HUES64 (cell line): ENCODE measurements around the gene GOLGA7B.

ENCODE experiments used
- H3K27ac ChIP-seq: 2 replicates; pipeline ENCODE4 v1.7.0; 2013; ENCODE audit warnings: low read depth, low read length, inconsistent platforms
- H3K27me3 ChIP-seq: 2 replicates; pipeline ENCODE4 v1.6.1; 2013; ENCODE audit warnings: mild to moderate bottlenecking, low read length; ENCODE audit not compliant: insufficient read depth
- H3K36me3 ChIP-seq: 2 replicates; pipeline ENCODE4 v1.6.1; 2013; ENCODE audit warnings: mild to moderate bottlenecking, low read length; ENCODE audit not compliant: insufficient read depth
- H3K4me1 ChIP-seq: 2 replicates; pipeline ENCODE4 v1.6.1; 2013; ENCODE audit warnings: mild to moderate bottlenecking, low read length, moderate library complexity; ENCODE audit not compliant: insufficient read depth
- H3K4me3 ChIP-seq: 2 replicates; pipeline ENCODE4 v1.5.1; 2013; ENCODE audit warnings: mild to moderate bottlenecking, low read length, moderate library complexity
- H3K9ac ChIP-seq: 2 replicates; pipeline ENCODE4 v1.6.1; 2013; ENCODE audit warnings: mild to moderate bottlenecking, low read depth, low read length
- H3K9me3 ChIP-seq: 2 replicates; pipeline ENCODE4 v1.6.1; 2013; ENCODE audit warnings: low read depth, low read length; ENCODE audit not compliant: insufficient read depth
- WGBS: fragments of 150-250, 120-280 bp; methylation state at CpG from one replicate; pipeline ENCODE4 v1.1.7; 2013; ENCODE audit warnings: missing lambda C conversion rate; 5-methylcytosine and 5-hydroxymethylcytosine counted together

GOLGA7B gene

DNA sequence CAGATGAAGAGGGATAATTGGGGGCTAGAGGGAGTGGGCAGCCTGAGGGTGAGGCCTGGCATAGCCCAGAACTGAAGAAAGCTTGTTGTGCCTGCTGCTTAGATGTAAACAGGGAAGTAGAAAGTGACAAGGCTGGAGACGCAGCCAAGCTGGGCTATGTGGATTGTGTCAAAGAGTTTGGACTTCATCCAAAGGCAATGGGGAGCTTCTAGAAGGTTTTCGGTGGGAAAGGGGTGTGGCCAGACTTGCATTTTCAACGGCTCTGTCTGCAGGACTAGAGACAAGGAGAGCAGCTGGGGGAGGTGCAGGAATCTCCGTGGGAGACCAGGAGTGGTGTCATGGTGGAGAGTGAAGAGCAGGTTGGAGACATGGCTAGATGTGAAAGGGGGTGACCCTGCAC, 48.8 kb downstream of the GOLGA7B start:
- Histone ChIP-seq H3K36me3 (no peaks in the 10 kb centered on the region), H3K4me1 (no peaks in the 10 kb centered on the region), H3K27me3 (no peaks in the 10 kb centered on the region), H3K9me3 (no peaks in the 10 kb centered on the region), H3K9ac (no peak overlapping the region), H3K27ac (no peak overlapping the region), H3K4me3 (no peak overlapping the region)
- WGBS: 50% methylated on average over 4 of the region's 4 CpGs

DNA sequence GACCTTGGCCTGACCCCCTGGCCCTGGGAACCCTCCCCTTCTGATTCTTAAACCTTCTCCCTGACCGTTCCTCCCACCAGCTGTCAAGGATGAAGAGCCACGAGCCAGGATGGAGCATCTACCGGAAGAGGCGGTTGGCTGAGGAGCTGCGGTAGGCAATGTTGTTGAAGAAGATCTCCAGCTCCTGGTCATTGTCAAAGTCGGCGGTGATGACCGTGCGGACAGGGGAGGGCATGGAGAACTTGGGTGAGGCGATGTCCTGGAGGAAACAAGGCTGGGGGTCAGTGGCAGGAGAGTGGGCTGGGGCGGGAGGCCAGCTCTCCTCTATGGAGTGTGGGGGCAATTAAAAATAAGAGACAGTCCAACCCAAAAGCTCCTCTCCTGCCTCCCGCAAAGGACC, 51.7 kb downstream of the GOLGA7B start:
- WGBS: 94% methylated on average over 11 of the region's 12 CpGs
- no peaks in the 10 kb centered on the region for H3K27me3 ChIP-seq
- H3K36me3 ChIP-seq: no peaks in the 10 kb centered on the region

DNA sequence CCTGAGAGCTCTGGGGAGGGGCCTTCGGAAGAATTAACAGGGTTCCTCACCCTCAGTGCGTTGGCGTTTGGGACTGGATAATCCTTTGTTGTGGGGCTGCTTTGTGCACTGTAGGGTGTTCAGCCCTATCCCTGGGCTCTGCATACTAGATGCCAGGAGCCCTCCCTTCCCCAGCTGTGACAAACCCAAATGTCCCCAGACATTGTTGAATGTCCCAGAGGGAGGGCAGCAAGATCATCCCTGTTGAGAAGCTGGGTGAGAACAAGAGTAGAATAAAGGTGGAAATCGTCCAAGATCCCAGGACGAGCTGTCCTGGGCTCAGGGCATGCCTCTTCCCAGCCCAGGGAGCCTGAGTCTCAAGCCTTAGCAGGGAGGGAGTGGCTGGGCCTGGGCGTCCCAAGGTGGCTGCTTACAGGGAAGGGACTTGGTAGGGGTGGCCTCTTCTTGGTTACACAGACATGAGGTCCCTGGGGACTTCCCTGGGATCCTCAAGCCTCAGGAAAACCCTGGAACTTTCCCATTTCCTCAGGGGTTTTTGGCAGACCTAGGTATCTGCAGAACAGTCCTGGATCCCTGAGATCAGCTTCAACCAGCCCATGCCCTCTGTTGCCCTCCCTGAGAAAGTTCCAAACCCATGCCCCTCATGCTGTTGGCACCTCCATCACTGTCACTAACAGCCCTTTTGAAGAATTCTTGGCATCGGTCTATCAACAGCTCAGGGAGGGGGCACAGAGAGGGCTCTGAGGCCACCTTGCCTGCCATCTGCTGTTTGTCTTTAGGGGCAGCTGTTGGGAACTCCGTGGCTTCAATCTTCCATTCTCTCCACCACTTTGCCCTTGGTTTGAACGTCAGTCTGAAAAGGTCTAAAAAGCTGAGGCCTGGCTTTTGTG, 53.7 kb downstream of the GOLGA7B start:
- no peaks in the 10 kb centered on the region for H3K36me3 ChIP-seq
- no peak overlapping the region for H3K27ac ChIP-seq
- H3K9ac ChIP-seq: no peak overlapping the region
- H3K4me1 ChIP-seq: no peaks in the 10 kb centered on the region
- H3K4me3 ChIP-seq: no peak overlapping the region
- H3K9me3 ChIP-seq: no peaks in the 10 kb centered on the region
- H3K27me3 ChIP-seq: no peaks in the 10 kb centered on the region
- 83% methylated on average over 9 of the region's 9 CpGs for WGBS

More for the DNA sequence above, 51.7 kb downstream of the GOLGA7B start:
- H3K4me1 ChIP-seq: no peaks in the 10 kb centered on the region
- H3K9me3 ChIP-seq: no peaks in the 10 kb centered on the region
- H3K4me3 ChIP-seq: no peak overlapping the region
- no peak overlapping the region for H3K27ac ChIP-seq
- H3K9ac ChIP-seq: no peak overlapping the region

DNA sequence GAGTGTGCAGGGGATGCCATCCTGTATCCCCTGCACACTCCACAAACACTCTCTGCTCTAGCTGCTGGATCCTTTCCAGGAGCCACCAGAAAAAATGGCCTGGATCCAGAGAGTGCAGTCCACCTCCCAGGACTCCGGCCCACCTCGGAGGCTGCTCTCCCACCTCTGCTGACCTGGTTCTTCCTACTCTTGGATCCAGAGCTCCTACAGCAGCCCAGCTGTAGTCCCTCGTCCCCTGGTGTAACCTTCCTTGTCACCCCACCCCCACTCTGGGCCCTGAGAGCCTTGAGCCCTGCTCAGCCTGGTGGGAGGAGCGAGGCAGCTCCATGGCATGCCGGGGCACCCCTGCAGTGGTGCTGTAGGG, 54.4 kb downstream of the GOLGA7B start:
- no peaks in the 10 kb centered on the region for H3K4me1 ChIP-seq
- H3K27me3 ChIP-seq: no peaks in the 10 kb centered on the region
- H3K4me3 ChIP-seq: no peak overlapping the region
- H3K27ac ChIP-seq: no peak overlapping the region
- no peaks in the 10 kb centered on the region for H3K9me3 ChIP-seq
- H3K9ac ChIP-seq: no peak overlapping the region
- no peaks in the 10 kb centered on the region for H3K36me3 ChIP-seq
- WGBS: 66% methylated on average over 3 of the region's 5 CpGs

DNA sequence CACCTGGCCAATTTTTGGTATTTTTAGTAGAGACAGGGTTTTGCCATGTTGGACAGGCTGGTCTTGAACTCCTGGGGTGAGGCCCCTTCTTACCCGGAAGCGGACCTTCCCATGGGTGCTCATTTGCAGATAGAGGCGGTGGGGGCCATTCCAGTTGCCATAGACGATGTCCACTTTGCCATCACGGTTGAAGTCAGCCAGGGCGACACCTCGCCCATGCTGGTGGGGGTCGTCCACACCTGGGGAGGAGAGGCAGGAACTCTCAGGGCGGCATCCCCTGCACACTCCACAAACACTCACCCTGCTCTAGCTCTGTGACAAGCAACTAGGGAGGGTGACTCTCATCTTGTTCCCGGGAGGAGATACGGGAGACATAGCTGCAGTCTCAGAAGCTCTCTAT, 54.9 kb downstream of the GOLGA7B start:
- no peak overlapping the region for H3K9ac ChIP-seq
- H3K27ac ChIP-seq: no peak overlapping the region
- WGBS: 92% methylated on average over 11 of the region's 11 CpGs
- no peaks in the 10 kb centered on the region for H3K36me3 ChIP-seq
- H3K4me3 ChIP-seq: no peak overlapping the region
- no peaks in the 10 kb centered on the region for H3K4me1 ChIP-seq
- no peaks in the 10 kb centered on the region for H3K27me3 ChIP-seq
- no peaks in the 10 kb centered on the region for H3K9me3 ChIP-seq

DNA sequence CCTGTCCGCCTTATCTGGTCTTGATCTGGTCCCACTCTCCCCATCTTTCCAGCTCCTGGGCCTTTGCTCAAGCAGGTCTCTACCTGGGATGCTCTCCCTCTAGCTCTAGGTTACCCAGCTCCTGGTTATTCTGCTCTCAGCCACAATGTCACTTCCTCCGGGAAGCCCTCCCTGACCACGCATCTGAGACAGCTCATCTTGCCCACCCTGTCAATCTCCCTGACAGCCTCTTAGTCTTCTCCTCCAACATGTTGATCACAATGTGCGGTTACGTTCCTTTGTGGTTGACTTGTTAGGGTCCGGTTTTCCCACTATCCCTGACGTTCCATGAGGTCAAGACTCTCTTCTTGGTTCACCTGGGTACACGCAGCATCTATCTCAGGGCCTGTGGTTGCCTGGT, 55.6 kb downstream of the GOLGA7B start:
- Histone ChIP-seq H3K9me3 (no peaks in the 10 kb centered on the region), H3K4me1 (no peaks in the 10 kb centered on the region), H3K27ac (no peak overlapping the region), H3K27me3 (no peaks in the 10 kb centered on the region), H3K36me3 (no peaks in the 10 kb centered on the region), H3K4me3 (no peak overlapping the region), H3K9ac (no peak overlapping the region)
- 95% methylated on average over 8 of the region's 8 CpGs for WGBS

DNA sequence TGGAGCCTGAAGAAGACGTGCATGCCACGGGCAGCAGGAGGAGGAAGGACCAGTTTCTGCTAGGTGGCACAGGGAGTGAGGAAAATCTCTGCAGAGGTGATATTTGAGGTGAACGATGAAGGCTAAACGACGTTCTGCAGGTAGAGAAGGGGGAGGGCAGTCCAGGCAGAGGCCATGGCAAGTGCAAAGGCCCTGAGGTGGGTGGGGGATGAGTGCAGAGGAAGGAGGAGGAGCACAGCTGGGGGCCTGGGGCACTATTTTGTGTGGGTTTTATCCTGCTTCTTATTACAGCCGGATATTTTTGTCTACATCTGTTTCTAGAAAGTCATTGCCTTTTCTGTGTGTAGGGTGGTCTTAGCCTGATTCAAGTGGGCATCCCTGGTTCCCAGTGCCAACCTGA, 57.6 kb downstream of the GOLGA7B start:
- Histone ChIP-seq H3K4me1 (no peaks in the 10 kb centered on the region), H3K27ac (no peak overlapping the region), H3K9ac (no peak overlapping the region), H3K9me3 (no peaks in the 10 kb centered on the region), H3K36me3 (no peaks in the 10 kb centered on the region), H3K27me3 (no peaks in the 10 kb centered on the region), H3K4me3 (no peak overlapping the region)
- 89% methylated on average over 6 of the region's 6 CpGs for WGBS

DNA sequence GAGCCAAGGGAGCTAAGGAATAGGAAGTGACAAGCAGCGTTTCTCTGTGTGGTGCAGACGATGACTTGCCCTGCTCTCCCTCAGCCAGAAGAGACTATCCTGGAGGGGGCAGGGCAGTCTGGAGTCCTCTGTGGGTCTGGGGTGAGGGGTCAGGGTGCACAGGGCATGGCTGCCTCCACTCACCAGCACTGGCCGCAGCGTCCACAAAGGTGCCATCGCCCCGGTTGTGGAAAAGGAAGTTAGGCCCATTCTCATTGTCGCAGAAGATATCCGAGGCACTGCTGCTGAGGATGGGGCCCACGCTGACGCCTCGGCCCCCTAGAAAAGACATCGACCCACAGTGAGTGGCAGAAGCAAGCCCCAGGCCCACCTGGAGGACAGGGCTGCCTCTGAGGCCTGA, 58.2 kb downstream of the GOLGA7B start:
- Histone ChIP-seq H3K27ac (no peak overlapping the region), H3K4me3 (no peak overlapping the region), H3K36me3 (no peaks in the 10 kb centered on the region), H3K9me3 (no peaks in the 10 kb centered on the region), H3K9ac (no peak overlapping the region), H3K27me3 (no peaks in the 10 kb centered on the region), H3K4me1 (no peaks in the 10 kb centered on the region)
- 92% methylated on average over 12 of the region's 12 CpGs for WGBS

DNA sequence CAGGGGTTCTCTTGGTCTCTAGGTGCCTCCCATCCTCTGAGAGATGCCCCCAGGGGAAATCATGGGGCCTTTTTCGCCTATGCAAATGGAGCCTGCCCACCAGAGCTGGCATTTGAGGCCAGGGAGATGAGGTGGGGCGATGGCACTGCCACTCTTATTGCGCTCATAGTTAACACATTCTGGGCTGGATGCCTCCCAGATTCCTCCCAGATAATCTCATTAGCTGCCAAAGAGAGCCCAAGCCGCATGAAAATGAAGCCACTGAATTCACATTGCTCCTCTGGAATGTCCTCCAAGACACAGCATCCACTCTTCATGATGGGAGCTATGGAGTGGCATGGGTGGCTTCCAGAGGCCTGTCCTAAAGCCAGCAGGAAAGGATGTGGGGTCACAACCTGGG, 61.0 kb downstream of the GOLGA7B start:
- H3K4me3 ChIP-seq: no peak overlapping the region
- H3K9me3 ChIP-seq: no peaks in the 10 kb centered on the region
- H3K27ac ChIP-seq: no peak overlapping the region
- no peaks in the 10 kb centered on the region for H3K4me1 ChIP-seq
- H3K9ac ChIP-seq: no peak overlapping the region
- no peaks in the 10 kb centered on the region for H3K27me3 ChIP-seq
- H3K36me3 ChIP-seq: no peaks in the 10 kb centered on the region
- 88% methylated on average over 4 of the region's 4 CpGs for WGBS

DNA sequence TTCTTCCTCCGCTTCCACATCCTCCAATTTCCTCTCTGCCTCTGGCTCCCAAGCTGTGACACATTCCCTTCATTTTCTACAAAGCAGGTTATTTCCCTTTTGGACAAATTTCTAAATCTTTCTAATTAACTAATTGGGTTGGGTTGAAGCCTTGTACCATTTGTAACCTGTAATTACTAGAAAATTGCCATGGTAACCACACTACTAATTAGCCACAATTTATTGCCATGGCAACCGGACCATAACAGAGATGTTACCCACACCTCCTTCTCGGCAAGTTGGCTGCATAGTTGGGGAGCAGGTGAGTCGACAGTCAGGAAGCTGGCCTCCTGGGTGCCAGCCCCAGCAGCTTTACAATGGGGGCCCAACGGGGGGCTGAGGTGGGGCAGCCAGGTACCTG, 61.6 kb downstream of the GOLGA7B start:
- H3K4me3 ChIP-seq: no peak overlapping the region
- H3K4me1 ChIP-seq: no peaks in the 10 kb centered on the region
- no peaks in the 10 kb centered on the region for H3K36me3 ChIP-seq
- H3K27ac ChIP-seq: no peak overlapping the region
- no peaks in the 10 kb centered on the region for H3K9me3 ChIP-seq
- 0 out of 2 replicates have a peak, but pooled peaks cover under 1% of the 10 kb centered on the region for H3K27me3 ChIP-seq
- no peak overlapping the region for H3K9ac ChIP-seq
- 89% methylated on average over 5 of the region's 5 CpGs for WGBS

DNA sequence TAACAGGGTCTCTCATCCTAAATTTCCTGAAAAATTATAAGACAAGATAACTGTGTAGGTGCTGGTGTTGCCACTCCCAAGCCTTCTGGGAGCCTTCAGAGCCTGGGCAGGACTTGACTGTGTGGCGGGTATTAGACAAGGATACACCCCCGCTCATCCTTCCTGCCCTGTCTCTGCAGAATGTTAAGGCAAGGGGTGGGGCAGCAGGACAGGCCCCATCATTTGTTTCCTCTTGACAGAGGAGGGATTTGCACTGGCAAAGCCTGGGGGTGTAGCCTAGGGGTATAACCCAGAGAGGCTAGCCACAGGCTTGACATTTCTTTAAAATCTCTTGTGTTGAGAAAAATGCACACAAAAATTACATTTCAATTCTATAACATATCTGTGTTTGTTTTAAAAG, 63.5 kb downstream of the GOLGA7B start:
- Histone ChIP-seq H3K27me3 (peaks cover 6% of the 10 kb centered on the region), H3K27ac (no peak overlapping the region), H3K4me3 (no peak overlapping the region), H3K36me3 (no peaks in the 10 kb centered on the region), H3K9me3 (no peaks in the 10 kb centered on the region), H3K9ac (no peak overlapping the region), H3K4me1 (no peaks in the 10 kb centered on the region)
- 86% methylated on average over 2 of the region's 2 CpGs for WGBS

DNA sequence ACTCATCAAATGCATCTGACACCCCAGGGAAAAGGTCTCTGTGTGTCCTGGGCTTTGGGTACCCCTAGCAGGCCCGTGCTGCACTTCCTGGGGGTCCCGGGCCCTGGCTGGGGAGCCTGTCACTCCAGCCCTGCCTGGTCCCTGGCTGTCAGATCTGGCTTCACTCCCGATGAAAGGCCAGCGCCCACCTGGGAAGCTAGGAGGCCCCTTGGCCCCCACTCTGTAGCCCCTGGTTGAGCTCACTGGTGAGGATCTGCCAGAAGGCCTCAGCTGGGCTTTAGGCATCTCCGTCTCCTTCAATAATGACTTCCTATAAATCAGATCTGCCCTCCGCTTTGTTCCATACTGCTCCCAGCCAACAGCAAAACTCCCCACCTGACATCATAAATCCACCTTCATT, 64.0 kb downstream of the GOLGA7B start:
- 92% methylated on average over 6 of the region's 6 CpGs for WGBS
- no peak overlapping the region for H3K27ac ChIP-seq
- no peak overlapping the region for H3K9ac ChIP-seq
- no peaks in the 10 kb centered on the region for H3K4me1 ChIP-seq
- H3K9me3 ChIP-seq: no peaks in the 10 kb centered on the region
- peaks cover 6% of the 10 kb centered on the region for H3K27me3 ChIP-seq
- H3K4me3 ChIP-seq: no peak overlapping the region
- H3K36me3 ChIP-seq: no peaks in the 10 kb centered on the region
